Bronchial epithelial cell (primary cell): Measurements from ENCODE around the gene RNF187. TPM values are rescaled to one million over a fixed set of nuclear protein-coding genes. Genes with fewer than 3 reads are reported as not detected.
"Not testable (repeated sequence)": the region's sequence is repeated elsewhere in the genome, so short reads cannot be mapped to it uniquely, and the experiment has no call there.

Source experiments
- DNase-seq: peaks from one replicate; pipeline ENCODE4 v3.0.0-alpha.2; 2010; ENCODE audit warnings: low read depth
- FAIRE-seq: peaks from 2 replicates; lab custom pipeline; 2011; peaks lifted over from hg19 to GRCh38; lab: Jason Lieb, UNC
- H3K27me3 ChIP-seq: 2 replicates; pipeline ENCODE4 v1.5.1; 2011; ENCODE audit warnings: low read length; ENCODE audit not compliant: control insufficient read depth, insufficient read depth
- H3K36me3 ChIP-seq: 2 replicates; pipeline ENCODE4 v1.5.1; 2011; ENCODE audit warnings: low read length; ENCODE audit not compliant: control insufficient read depth, insufficient read depth
- H3K4me3 ChIP-seq: 2 replicates; pipeline ENCODE4 v1.5.1; 2011; ENCODE audit warnings: mild to moderate bottlenecking, low read depth, low read length, control low read depth
- CTCF ChIP-seq: IDR thresholded peaks from 2 replicates; pipeline ENCODE4 v1.5.1; 2011; ENCODE audit warnings: mild to moderate bottlenecking, moderate library complexity, low read length, control low read depth, inconsistent platforms; ENCODE audit not compliant: insufficient read depth, severe bottlenecking
- total RNA-seq: library from RNA; depleted of rRNA; stranded (reverse); fragments of >200 nt; gene quantifications from 2 replicates; pipeline ENCODE4 v1.2.1, GENCODE V29; 2014

Gene RNF187
- total RNA-seq, 1 donor from 2014 or later = 147 TPM

DNA sequence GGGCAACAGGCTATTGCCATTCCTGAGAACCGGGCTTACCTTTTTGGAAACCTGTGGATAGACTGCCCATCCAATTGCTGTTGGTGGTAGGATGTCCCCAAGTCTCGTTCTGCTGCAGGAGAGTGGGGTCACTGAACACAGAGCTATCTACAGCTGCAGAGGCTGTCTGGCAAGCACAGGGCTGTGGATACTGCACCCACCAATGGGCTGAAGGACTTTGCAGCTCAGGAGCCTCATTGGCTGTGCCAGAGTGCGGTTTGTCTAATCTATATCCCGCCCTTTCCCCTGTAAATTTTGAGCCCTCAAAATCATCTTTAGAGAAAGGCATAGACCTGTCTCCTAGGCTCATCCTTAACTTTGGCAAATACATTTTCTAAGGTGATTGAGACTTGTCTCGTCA is 15.3 kb downstream of the RNF187 start:
- FAIRE-seq = no peak

DNA sequence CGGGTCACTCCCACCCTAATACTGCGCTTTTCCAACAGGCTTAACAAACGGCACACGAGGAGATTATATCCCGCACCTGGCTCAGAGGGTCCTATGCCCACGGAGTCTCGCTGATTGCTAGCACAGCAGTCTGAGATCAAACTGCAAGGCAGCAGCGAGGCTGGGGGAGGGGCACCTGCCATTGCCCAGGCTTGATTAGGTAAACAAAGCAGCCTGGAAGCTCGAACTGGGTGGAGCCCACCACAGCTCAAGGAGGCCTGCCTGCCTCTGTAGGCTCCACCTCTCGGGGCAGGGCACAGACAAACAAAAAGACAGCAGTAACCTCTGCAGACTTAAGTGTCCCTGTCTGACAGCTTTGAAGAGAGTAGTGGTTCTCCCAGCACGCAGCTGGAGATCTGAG is 18.8 kb downstream of the RNF187 start:
- FAIRE-seq, DNase-seq, H3K27me3 ChIP-seq, H3K4me3 ChIP-seq, H3K36me3 ChIP-seq: not testable (repeated sequence)

More for the DNA sequence above, 15.3 kb downstream of the RNF187 start:
- Histone ChIP-seq H3K4me3 (no peak overlapping the region), H3K36me3 (no peaks in the 10 kb centered on the region), H3K27me3 (no peaks in the 10 kb centered on the region)
- no peak for TF ChIP-seq CTCF
- no peak for DNase-seq

DNA sequence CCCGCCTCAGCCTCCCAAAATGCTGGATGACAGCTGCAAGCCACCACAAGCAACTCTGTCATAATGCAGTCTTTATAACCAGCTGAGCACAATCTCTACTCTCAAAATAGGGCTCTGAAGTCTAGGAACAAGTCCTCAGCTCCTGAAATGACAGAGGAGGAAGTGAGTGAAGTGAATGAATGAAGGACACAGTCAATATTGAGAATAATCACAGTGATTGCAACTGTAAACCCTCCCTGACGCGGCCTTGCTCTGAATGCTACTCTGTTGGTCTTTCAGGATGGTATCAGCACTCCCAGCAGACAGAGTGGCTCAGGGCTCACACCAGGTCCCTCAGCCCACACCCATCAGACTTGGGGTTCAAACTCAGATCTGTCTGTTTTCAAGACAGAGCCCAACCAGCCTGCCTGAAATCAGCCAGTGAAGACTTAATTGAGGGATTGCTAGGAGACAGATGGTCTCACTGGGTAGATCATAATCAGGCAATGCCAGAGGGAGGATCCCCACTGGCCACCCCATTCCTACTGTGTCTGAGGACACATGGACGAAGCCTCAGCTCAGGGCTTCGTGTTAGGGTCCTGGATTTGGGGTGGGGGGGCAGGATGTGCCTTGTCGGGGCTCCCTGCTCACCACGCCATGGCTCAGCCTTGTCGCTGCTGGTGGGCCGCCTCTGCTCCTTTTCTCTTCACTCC is 20.9 kb downstream of the RNF187 start:
- no peaks in the 10 kb centered on the region for H3K36me3 ChIP-seq
- TF ChIP-seq CTCF = no peak
- FAIRE-seq (no peak), DNase-seq (no peak)
- H3K4me3 ChIP-seq = no peak overlapping the region
- peaks cover 9% of the 10 kb centered on the region for H3K27me3 ChIP-seq

GRCh38 chr1:228508840-228509415 is 21.7 kb downstream of the RNF187 start:
- TF ChIP-seq CTCF = no peak
- no peak overlapping the region for H3K4me3 ChIP-seq
- no peak for FAIRE-seq
- DNase-seq = no peak
- peaks cover 9% of the 10 kb centered on the region for H3K27me3 ChIP-seq
- H3K36me3 ChIP-seq = no peaks in the 10 kb centered on the region

GRCh38 chr1:228510101-228510802 is 23.1 kb downstream of the RNF187 start:
- no peak for DNase-seq
- no peak for TF ChIP-seq CTCF
- no peaks in the 10 kb centered on the region for H3K36me3 ChIP-seq
- FAIRE-seq = no peak
- no peak overlapping the region for H3K4me3 ChIP-seq
- H3K27me3 ChIP-seq = peaks cover 9% of the 10 kb centered on the region

DNA sequence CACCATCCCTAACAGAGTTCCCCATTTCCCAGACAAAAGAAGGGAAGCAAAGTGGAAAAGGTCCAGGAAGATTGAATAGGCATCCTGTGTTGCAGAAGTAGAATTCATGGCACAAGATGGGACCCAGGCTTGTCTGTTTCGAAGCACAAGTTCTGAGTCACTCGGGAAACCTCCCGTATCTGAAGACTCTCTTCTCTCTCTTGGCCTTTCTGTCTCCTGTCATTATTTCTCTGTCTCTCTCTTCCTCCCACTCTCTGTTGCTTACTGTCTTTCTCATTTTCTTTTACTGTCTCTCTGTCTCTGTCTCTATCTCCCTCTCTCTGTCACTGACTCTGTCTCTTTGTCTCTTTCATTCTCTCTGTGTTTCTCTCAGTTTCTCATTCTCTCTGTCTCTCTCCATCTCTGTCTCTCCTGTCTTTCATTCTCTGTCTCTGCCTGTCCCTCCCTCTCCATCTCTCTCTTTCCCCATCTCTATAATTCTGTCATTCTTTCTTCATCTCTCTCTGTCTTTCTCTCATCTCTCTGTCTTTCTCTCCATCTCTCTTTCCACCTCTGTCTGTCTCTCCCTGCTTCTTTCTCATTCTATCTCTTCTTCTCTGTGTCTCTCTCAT is 23.7 kb downstream of the RNF187 start:
- Histone ChIP-seq H3K27me3 (peaks cover 9% of the 10 kb centered on the region), H3K36me3 (no peaks in the 10 kb centered on the region), H3K4me3 (no peak overlapping the region)
- FAIRE-seq (no peak), DNase-seq (no peak)
- no peak for TF ChIP-seq CTCF
